Esophagus squamous epithelium (tissue), 4 donors: ENCODE data around the gene PLGRKT.

Experiments used
- CTCF ChIP-seq, 6 experiments: fragments of 450-650 bp in 4 of 6; fragments of 200-600 bp in 2 of 6; sonication (generic) in 2 of 6; IDR thresholded peaks; one replicate each; pipeline ENCODE4 v1.5.1; 2016 to 2019; ENCODE audit warnings: antibody characterized with exemption in 6 of 6, mild to moderate bottlenecking in 4 of 6, moderate library complexity in 4 of 6
- POLR2A ChIP-seq, 4 donors: fragments of 450-650 bp; IDR thresholded peaks; one replicate each; pipeline ENCODE4 v1.6.1; 2017; ENCODE audit warnings: antibody characterized with exemption in 4 of 4, mild to moderate bottlenecking in 4 of 4, moderate library complexity in 3 of 4

GRCh38 chr9:5393497-5393896, 44.2 kb downstream of the PLGRKT start:
- no peak for TF ChIP-seq CTCF (IDR thresholded peaks at IDR 0.05)
- no peak for TF ChIP-seq POLR2A (IDR thresholded peaks at IDR 0.05)
